Breast epithelium (tissue), 4 donors: ENCODE measurements around the gene GMDS. TPM values are rescaled to one million over a fixed set of nuclear protein-coding genes. Genes with fewer than 3 reads are reported as not detected.

ENCODE experiments used
- DNase-seq, 2 donors: peaks; one replicate each; pipeline ENCODE4 v3.0.0-alpha.2; 2019; ENCODE audit warnings: low spot score in 2 of 2
- H3K27ac ChIP-seq, 2 donors: fragments of 200-600 bp; sonication (generic) in 1 of 2; one replicate each; pipeline ENCODE4 v1.5.1; 2016 to 2019; ENCODE audit warnings: mild to moderate bottlenecking in 1 of 2
- H3K27me3 ChIP-seq, 2 donors: fragments of 200-600 bp; sonication (generic) in 1 of 2; one replicate each; pipeline versions ENCODE4 v1.5.1 to v1.6.0; 2017 to 2019; ENCODE audit warnings: control low read depth in 1 of 2, mild to moderate bottlenecking in 1 of 2
- H3K36me3 ChIP-seq: fragments of 200-600 bp; one replicate; pipeline ENCODE4 v1.5.1; 2019
- H3K4me1 ChIP-seq, 2 donors: fragments of 200-600 bp; sonication (generic); one replicate each; pipeline ENCODE4 v1.5.1; 2016 to 2019; ENCODE audit warnings: control low read depth in 1 of 2
- H3K4me3 ChIP-seq, 3 donors: fragments of 200-600 bp; sonication (generic); 1 replicate in 2 of 3; 2 replicates in 1 of 3; pipeline ENCODE4 v1.5.1; 2016 to 2019; ENCODE audit warnings: mild to moderate bottlenecking in 3 of 3, moderate library complexity in 2 of 3
- H3K9me3 ChIP-seq, 2 donors: fragments of 200-600 bp; sonication (generic) in 1 of 2; one replicate each; pipeline ENCODE4 v1.5.1; 2016 to 2019; ENCODE audit warnings: control low read depth in 1 of 2
- CTCF ChIP-seq, 3 donors: fragments of 450-650 bp; IDR thresholded peaks; one replicate each; pipeline ENCODE4 v1.5.1; 2016 to 2017; ENCODE audit warnings: antibody characterized with exemption in 3 of 3, mild to moderate bottlenecking in 3 of 3, moderate library complexity in 3 of 3
- POLR2A ChIP-seq: fragments of 450-650 bp; IDR thresholded peaks from one replicate; pipeline ENCODE4 v1.6.1; 2016; ENCODE audit warnings: antibody characterized with exemption, mild to moderate bottlenecking, moderate library complexity
- POLR2AphosphoS5 ChIP-seq, 3 donors: sonication (generic); formaldehyde crosslinking; IDR thresholded peaks; one replicate each; pipeline ENCODE4 v1.6.1; 2017; ENCODE audit warnings: antibody characterized with exemption in 3 of 3
- intact Hi-C: fragments of 100-400 bp; cut with DNase I; formaldehyde crosslinking; loops from one replicate; pipeline ENCODE4 v1.15.1; 2023; ENCODE audit warnings: low total_unique reads
- total RNA-seq, 3 donors: library from RNA; depleted of rRNA; stranded (reverse); fragments of >200 nt; gene quantifications; one replicate each; pipeline ENCODE4 v1.1.0, GENCODE V29; 2016

GMDS gene
- total RNA-seq, 3 donors from 2014 or later = 7.5 to 29.2 (median 17.0) TPM

- DNase-seq = no peak
- intact Hi-C loops = no loop called here
- no peaks in the 10 kb centered on the region for H3K27me3 ChIP-seq
- no peak for TF ChIP-seq CTCF (IDR thresholded peaks at IDR 0.05)
- no peak for TF ChIP-seq POLR2A
- no peak for TF ChIP-seq POLR2AphosphoS5 (IDR thresholded peaks at IDR 0.05)
- no peaks in the 10 kb centered on the region for H3K9me3 ChIP-seq
- H3K4me3 ChIP-seq = no peak overlapping the region
- H3K27ac ChIP-seq = no peak overlapping the region
- no peaks in the 10 kb centered on the region for H3K36me3 ChIP-seq
- H3K4me1 ChIP-seq = no peaks in the 10 kb centered on the region
Measured at GRCh38 chr6:2183246-2183645, 62.2 kb downstream of the GMDS start.

DNA sequence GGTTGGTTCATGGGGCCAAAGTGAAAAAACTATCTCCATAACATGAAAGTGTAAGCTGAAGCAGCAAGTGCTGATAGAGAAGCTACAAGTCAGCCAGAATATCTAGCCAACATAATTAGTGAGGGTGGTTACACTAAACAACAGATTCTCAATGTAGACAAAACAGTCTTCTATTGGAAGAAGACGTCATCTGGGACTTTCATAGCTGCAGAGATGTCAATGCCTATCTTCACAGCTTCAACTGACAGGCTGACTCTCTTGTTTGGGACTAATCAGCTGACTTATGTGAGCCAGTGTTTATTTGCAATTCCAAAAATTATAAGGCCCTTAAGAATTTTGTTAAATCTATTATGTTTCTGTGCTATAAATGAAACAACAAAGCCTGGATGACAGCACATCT, 63.2 kb downstream of the GMDS start:
- no peaks in the 10 kb centered on the region for H3K27me3 ChIP-seq
- no peaks in the 10 kb centered on the region for H3K4me1 ChIP-seq
- H3K4me3 ChIP-seq = no peak overlapping the region
- H3K27ac ChIP-seq = no peak overlapping the region
- no peaks in the 10 kb centered on the region for H3K9me3 ChIP-seq
- H3K36me3 ChIP-seq = no peaks in the 10 kb centered on the region
- intact Hi-C loops = no loop called here
- DNase-seq = no peak
- TF ChIP-seq POLR2AphosphoS5 (IDR thresholded peaks at IDR 0.05) (no peak), CTCF (IDR thresholded peaks at IDR 0.05) (no peak), POLR2A (no peak)

GRCh38 chr6:2181567-2181966, 63.8 kb downstream of the GMDS start:
- intact Hi-C loops = no loop called here
- no peak overlapping the region for H3K4me3 ChIP-seq
- DNase-seq = no peak
- no peaks in the 10 kb centered on the region for H3K4me1 ChIP-seq
- H3K9me3 ChIP-seq = no peaks in the 10 kb centered on the region
- H3K27ac ChIP-seq = no peak overlapping the region
- H3K27me3 ChIP-seq = no peaks in the 10 kb centered on the region
- TF ChIP-seq CTCF (IDR thresholded peaks at IDR 0.05) (no peak), POLR2A (no peak), POLR2AphosphoS5 (IDR thresholded peaks at IDR 0.05) (no peak)
- no peaks in the 10 kb centered on the region for H3K36me3 ChIP-seq

DNA sequence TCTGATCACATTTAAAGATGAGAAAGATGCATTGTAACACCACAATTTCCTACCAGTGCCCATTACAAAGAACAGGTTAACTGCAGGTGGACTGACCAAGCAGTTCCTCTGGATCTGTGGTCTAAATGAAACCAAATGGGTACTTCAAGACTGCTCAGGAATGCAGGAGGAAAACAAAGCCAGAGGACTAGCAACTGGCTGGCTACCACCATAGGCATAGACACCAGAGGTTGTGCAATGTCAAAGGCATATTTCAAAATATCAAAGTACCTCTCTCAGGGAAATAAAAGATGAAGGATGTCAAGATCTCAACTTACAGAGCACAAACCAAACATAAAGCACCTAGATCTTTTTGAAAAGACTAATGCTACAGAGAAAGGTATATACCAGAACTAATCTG, 65.5 kb downstream of the GMDS start:
- Histone ChIP-seq H3K27me3 (no peaks in the 10 kb centered on the region), H3K9me3 (no peaks in the 10 kb centered on the region), H3K4me1 (no peaks in the 10 kb centered on the region), H3K27ac (no peak overlapping the region), H3K36me3 (no peaks in the 10 kb centered on the region), H3K4me3 (no peak overlapping the region)
- no peak for DNase-seq
- intact Hi-C loops = loop anchor here (10.0 kb wide), 1 partner anchor 65 kb away; no protein-coding TSS in a partner anchor
- peak in 1 of 3 donors; percentile 32 for TF ChIP-seq POLR2AphosphoS5 (IDR thresholded peaks at IDR 0.05)
- no peak for TF ChIP-seq POLR2A

- no peak overlapping the region for H3K27ac ChIP-seq
- intact Hi-C loops = loop anchor here (10.0 kb wide), 1 partner anchor 64 kb away; no protein-coding TSS in a partner anchor
- no peak for TF ChIP-seq POLR2A
- no peak for TF ChIP-seq POLR2AphosphoS5 (IDR thresholded peaks at IDR 0.05)
- no peak for TF ChIP-seq CTCF (IDR thresholded peaks at IDR 0.05)
- DNase-seq = no peak
- H3K27me3 ChIP-seq = no peaks in the 10 kb centered on the region
- no peaks in the 10 kb centered on the region for H3K4me1 ChIP-seq
- no peak overlapping the region for H3K4me3 ChIP-seq
- H3K9me3 ChIP-seq = no peaks in the 10 kb centered on the region
- H3K36me3 ChIP-seq = no peaks in the 10 kb centered on the region
Measured at GRCh38 chr6:2179241-2179640, 66.2 kb downstream of the GMDS start.

DNA sequence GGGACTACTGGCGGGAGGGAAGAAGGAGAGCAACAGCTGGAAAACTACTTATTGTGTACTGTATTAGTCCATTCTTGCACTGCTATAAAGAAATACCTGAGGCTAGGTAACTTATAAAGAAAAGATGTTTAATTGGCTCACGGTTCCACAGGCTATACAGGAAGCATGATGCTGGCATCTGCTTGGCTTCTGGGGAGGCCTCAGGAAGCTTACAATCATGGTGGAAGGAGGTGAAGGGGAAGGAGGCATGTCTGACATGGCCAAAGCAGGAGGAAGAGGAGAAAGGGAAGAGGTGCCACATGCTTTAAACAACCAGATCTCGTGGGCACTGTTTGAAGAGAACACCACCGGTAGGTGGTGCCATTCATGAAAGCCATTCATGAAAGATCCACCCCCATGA, 67.3 kb downstream of the GMDS start:
- no peaks in the 10 kb centered on the region for H3K4me1 ChIP-seq
- no peaks in the 10 kb centered on the region for H3K9me3 ChIP-seq
- no peak overlapping the region for H3K27ac ChIP-seq
- H3K27me3 ChIP-seq = no peaks in the 10 kb centered on the region
- no peaks in the 10 kb centered on the region for H3K36me3 ChIP-seq
- DNase-seq = no peak
- H3K4me3 ChIP-seq = no peak overlapping the region
- no peak for TF ChIP-seq CTCF (IDR thresholded peaks at IDR 0.05)
- TF ChIP-seq POLR2AphosphoS5 (IDR thresholded peaks at IDR 0.05) = no peak
- TF ChIP-seq POLR2A = no peak
- intact Hi-C loops = loop anchor here (10.0 kb wide), 1 partner anchor 63 kb away; no protein-coding TSS in a partner anchor
